Colon (tissue), 2 donors: ENCODE measurements around the gene TNFRSF4.
"Not testable (repeated sequence)": the region's sequence is repeated elsewhere in the genome, so short reads cannot be mapped to it uniquely, and the experiment has no call there.

Experiments used
- FAIRE-seq: peaks from 2 replicates; lab custom pipeline; 2012; peaks lifted over from hg19 to GRCh38; lab: Jason Lieb, UNC
- donor health status: control.
- donor health status: control.

TNFRSF4 gene

DNA sequence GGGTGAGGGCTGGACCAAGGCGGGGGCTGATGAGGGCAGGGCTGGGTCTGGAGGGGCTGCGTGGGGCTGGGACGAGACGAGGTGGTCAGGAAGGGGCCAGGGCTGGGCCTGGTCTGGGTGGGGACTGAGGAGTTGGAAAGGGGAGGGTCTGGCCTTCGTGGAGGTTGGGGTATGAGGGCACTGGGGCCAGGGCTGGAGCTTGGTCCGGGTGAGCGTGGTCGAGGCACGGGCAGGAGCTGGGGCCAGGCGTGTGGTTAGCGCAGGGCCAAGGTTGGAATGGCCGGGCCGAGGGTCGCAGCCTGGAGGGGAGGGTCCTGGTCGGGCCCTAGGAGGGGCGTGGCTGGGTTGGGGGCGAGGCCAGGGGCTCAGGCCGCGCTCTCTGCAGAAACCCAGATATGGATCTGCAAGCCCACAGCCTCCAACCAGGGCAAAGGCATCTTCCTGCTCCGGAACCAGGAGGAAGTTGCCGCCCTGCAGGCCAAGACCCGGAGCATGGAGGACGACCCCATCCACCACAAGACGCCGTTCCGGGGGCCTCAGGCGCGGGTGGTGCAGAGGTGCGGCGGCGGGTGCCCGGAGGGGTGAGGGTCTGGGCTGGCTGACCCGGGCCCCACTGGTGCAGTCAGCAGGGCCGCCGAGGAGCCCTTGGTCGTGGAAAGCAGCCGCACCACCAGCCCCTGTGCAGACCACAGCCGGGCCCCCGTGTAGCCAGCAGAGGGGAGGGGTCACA, 31.3 kb downstream of the TNFRSF4 start:
- no peak for FAIRE-seq

DNA sequence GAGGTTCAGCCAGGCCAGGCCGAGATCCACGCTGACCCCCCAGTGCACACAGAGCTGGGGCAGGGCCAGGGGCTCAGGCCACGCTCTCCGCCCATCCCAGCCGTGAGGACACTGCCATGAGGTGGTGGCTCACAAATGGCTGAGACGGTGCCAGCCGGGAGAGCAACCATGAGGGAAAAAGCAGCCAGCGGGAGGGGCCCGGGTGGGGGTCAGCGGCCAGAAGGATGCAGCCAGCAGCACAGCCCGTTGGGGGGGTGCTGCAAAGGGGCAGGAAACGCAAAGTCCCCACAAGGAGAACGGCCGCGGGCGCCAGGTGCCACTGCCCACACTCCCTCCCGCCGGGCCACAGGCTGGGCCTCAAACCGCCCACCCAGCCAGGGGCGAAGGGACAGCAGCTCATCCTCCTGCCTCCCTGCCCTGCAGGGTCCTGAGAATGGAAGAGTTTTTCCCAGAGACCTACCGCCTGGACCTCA, 32.0 kb downstream of the TNFRSF4 start:
- FAIRE-seq: no peak

DNA sequence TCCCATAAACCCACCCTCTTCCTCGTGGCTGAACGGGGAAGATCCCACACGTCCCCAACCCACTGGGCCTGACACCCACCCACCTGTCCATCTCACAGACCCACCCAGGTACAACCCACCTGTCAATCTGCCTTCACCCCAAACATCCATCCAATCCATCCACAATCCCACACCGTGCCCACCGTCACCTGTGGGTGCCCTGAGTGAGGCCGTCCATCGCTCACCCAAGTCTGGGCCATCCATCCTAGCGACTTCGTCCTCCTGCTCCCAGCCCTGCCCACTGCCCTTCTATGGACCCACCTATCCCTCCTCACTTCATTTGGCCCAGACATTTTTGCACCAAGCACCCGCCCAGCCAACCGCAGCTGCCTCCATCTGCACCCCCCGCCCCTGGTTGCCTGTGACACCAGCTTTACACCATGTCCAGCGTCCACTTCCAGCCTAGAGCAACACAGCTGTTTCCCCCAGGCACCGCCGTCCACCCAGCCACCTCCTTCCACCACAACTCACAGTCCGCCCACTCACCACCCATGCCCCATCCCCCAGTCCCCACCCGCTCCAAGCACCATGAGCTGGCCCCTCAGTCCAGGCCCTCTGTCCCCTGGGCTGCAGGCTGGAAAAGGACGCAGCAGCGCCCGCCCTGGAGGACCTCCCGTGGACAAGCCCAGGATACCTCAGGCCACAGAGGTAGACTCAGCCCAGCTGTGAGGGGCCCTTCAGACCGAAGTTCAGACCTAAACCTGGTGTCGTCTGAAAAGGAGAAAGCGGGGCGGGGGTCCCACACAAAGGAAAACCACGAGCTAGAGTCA, 32.6 kb downstream of the TNFRSF4 start:
- FAIRE-seq: no peak

DNA sequence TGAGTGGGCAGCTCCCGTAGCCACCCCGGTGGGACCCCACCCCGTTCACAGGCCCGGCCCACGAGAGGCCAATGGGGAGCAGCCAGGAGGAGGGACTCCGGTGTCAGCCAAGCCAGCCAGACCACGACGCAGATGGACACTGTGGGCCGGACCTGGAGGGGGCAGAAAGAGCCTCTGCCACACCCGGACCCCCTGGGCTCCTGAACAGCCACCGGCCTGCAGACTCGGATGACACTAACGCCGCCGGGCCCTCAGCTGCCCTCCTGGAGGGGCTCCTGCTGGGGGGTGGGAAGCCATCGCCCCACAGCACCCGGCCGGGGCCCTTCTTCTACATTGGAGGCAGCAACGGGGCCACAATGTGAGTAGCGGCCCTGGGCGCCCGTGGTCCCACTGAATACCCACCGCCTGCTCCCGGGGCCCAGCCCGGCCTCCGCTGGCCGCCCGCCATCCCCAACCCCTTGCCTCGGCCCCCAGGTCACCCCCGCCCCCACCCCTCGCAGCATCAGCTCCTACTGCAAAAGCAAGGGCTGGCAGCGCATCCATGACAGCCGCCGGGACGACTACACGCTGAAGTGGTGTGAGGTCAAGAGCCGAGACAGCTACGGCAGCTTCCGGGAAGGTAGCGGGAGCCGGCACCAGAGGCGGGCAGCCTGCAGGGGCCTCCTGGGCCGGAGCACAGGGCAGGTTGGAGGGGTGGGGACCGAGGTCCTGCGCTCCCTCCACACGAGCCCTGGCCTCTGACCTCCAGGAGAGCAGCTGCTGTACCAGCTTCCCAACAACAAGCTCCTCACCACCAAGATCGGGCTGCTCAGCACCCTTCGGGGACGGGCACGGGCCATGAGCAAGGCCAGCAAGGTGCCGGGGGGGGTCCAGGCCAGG, 33.7 kb downstream of the TNFRSF4 start:
- FAIRE-seq: no peak

DNA sequence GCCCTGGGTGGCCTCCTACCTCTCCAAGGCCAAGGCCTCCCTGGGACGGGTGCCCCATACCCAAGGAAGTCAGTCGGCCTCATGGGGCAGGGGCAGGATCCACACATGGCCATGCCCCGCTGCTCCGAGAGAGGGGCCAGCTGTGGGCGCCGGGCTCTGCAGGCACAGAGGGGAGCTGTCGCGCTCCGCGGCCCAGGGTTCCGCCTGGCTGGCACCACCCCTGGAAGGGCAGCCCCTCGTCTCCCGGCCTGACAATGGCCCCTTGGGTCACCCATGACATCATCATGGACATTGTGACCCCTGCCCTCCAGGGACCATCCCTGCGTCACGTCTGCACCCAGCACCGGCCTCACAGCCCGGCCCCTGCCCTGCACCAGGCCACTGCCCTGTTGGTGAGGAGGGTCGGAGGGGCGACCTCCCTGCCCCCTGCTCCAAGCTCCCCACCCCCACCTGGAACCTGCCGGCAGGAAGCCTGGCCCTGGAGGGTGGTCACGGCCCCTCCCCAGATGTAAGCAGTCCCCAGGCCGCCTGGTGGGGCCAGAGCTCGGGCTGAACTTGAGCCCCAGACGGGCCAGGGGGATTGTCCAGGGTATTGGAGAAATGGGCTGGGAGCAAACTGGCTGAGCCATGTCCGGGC, 34.5 kb downstream of the TNFRSF4 start:
- FAIRE-seq: no peak

DNA sequence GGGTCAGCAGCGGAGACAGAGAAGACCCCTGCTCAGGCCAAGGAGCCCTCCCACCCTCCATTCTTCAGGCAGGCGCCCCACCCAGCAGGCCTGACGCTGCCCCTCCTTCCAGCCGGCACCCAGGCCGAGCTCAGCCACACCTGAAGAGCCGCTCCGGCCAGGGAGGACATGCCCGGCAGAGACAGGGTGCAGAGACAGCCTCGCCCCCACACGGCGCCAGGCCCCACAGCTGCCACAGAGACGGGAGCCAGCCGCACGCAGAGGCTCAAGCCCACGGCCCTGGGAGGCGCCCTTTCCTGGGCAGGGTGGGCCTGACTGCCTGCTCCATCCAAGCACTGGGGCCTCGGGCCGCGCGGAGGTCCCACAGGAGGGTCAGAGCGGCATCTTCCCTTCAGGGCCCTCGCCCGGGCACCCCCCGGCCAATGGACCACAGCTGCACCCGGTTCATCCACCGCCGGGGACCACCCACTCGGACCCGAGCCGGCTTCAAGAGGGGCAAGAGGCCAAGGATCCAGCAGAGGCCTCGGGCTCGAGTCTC, 35.1 kb downstream of the TNFRSF4 start:
- no peak for FAIRE-seq

DNA sequence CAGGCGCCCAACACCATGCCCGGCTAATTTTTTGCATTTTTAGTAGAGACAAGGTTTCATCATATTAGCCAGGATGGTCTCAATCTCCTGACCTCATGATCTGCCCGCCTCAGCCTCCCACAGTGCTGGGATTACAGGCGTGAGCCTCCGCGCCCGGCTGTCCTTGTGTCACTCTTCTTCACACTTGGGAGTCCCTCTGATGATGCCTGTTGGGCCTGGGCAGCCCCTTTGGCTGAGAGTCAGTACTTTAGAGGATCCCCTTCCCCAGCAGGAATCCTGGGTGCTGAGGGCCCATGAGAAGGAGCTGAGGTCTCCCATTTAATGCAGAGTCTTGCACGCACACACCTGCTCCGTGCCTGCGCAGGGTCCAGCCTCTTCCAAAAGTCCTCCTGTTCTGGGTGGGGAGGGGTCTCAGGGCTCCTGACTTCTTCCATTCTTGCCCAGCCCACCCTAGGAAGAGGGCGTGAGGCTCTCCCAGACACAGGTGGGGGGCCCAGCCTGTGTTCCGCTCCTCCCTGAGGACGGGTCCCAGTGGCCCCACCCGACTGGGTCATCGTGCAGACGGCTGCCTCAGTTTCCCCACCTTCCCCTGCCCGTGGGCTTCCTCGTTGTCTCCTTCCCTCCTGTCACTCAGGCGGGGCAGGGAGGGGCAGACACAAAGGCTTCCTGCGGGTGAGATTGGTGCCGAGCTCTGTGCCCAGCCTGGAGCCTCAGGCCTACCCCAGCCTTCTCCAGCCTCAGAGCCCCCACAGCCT, 36.3 kb downstream of the TNFRSF4 start:
- no peak for FAIRE-seq

DNA sequence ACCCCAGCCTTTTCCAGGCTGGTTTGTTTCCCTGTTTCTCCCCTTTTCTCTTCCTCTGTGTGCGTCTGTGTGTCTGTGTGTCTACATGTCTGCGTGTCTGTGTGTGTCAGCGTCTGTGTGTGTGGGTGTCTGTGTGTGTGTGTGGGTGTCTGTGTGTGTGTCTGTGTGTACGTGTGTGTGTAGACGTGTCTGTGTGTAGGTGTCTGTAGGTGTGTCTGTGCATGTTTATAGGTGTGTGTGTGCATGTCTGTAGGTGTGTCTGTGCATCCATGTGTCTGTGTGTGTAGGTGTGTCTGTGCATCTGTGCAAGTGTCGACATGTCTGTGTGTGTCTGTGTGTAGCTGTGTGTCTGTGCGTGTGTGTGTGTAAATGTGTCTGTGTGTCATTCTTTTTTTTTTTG, 37.0 kb downstream of the TNFRSF4 start:
- no peak for FAIRE-seq

DNA sequence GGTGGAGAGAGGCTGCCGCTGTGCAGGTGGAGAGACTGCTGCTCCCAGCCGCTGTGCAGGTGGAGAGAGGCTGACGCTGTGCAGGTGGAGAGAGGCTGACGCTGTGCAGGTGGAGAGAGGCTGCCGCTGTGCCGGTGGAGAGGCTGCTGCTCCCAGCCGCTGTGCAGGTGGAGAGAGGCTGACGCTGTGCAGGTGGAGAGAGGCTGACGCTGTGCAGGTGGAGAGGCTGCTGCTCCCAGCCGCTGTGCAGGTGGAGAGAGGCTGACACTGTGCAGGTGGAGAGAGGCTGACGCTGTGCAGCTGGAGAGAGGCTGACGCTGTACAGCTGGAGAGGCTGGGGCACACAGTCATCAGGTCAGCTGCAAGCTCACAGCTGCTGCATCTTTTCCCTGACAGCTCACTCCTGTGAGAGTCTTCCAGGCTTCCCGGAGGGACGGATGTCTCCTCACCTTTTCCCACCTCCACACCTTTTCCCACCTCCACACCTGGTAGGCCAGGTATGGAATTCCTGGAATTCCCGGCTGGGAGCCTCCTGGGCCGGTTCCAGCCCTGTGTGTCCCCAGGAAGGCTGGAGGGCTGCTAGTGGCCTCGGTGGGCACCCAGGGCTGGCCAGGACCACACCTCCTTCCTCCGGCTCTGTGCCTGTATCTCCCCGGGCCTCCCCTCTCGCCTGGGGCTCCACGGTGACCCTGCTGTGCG, 37.7 kb downstream of the TNFRSF4 start:
- FAIRE-seq: not testable (repeated sequence)

DNA sequence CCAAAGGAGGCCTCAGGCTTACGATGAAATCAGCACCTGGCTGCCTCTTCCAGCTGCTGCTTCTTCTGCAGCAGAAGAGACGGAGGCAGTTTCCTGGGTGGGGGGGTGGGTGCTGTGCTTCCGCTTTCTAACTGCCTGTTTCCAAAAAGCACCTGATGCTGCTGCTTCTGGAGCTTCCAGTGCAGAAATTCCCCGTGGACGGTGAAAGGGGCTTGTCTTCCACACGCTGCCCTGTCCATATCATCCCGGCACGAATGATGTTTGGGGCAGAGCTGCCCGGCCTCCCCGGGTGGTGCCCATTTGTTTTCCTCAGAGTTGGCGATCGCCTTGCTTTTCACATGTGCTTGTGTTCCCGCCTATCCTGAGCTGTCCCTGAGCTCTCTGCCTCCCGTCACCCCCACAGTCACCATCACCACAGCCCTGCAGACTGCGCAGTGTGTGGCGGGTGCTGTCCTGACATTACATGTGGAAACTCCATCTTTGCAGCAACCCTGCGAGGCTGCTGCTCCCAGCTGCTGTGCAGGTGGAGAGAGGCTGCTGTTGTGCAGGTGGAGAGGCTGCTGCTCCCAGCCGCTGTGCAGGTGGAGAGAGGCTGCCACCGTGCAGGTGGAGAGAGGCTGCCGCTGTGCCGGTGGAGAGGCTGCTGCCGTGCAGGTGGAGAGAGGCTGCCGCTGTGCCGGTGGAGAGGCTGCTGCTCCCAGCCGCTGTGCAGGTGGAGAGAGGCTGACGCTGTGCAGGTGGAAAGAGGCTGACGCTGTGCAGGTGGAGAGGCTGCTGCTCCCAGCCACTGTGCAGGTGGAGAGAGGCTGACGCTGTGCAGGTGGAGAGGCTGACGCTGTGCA, 38.5 kb downstream of the TNFRSF4 start:
- FAIRE-seq: no peak

DNA sequence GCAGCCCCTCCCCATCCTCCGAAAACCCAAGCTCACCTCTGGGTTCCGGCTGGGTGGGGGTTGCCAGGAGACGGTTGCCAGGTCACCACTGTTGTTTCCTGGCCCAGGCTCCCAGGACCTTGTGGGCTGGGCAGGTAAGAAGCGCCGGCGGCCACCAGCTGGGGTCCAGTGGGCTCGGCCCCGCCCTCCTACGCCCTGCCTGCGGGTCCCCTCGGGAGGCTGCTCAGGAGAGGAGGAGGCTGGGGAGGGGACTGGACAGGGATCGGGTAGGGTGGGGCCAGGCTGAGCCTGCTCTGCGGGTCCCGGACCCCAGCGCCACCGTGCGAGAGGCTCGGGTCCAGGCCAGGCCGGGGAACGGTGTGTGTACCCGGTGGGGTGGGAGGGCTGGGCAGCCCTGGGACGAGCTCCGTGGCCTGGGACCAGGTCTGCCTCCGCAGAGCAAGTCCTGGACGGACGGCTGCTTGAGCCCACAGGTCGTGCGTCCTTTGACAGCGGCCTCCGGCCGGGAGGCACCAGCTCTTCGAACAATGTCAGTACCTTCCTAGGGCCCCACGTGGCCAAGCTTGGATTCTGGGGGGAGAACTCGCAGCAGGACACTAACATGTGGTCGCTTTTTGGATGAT, 40.0 kb downstream of the TNFRSF4 start, which contains the start of gene TTLL10:
TTLL10 (plus strand) TSS at position 88 of the 623 bp plus-strand sequence. CDS start 5,336 bp downstream, outside the sequence.
- no peak for FAIRE-seq

DNA sequence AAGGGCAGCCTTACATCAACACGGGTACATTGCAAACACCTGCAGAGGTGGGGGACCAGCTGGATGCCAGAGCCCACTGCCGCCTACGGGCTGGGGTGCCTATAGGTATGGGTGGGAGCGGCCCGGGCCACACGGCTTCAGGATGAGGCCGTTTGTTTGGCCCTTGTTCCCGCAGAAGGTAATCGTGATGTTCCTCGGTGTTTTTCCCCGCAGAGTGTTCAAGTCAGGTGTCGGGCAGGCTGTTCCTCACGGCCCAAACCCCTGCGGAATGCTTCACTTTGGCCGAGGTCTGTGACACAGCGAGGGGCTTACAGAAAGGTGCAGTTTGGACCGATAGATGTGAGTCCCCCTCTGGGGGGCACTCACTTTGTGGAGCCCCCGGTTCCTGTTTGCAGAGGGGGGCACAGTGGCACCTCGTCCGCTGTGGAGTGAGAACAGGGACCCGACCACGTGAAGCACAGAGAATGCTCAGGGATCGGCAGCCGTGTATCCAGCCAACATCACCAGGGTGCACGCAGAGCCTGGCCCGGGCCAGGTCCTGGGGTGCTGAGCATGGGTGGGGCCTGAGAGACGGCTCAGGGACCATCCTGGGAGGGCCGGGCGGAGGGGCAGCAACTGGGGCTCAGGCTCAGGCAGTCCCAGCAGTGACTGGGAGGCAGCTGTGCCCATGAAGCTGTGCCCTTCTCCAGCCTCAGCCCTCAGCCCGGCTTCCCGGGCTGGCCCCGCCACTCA, 40.7 kb downstream of the TNFRSF4 start:
- FAIRE-seq: no peak

DNA sequence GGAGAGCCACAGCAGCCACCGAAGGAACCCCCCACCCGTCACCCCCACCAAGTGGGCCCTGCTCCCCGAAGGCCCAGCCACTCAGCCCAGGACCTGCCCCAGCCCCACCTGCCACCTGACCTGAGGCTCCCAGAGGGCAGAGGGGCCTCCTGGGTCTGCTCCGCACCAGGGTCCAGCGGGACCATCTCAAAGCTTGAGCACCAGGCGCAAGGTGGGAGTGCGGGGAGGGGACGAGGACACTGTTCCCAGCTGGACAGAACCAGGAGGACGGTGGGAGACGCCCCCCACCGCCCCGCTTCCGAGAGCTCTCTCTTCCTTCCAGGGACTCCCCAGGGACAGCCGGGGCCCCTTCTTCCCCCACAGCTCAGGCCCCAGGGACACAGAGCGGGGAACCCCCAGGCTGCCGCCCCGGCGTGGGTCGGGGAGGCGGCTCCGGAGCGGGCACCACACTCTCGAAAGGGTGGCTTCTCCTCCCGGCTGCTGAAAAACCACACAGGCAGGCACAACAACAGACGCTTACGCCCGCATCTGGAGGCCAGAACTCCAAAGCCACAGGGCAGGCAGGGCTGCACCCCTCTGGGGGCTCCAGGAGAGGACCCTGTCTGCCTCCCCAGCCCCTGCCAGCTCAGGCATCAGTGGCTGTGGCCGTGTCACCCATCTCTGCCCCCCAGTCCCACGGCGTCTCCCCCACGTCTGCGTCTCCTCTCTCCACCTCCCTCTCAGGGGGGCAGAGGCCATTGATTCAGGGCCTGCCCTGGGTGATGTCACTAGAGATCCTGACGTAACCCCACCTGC, 42.2 kb downstream of the TNFRSF4 start:
- no peak for FAIRE-seq

DNA sequence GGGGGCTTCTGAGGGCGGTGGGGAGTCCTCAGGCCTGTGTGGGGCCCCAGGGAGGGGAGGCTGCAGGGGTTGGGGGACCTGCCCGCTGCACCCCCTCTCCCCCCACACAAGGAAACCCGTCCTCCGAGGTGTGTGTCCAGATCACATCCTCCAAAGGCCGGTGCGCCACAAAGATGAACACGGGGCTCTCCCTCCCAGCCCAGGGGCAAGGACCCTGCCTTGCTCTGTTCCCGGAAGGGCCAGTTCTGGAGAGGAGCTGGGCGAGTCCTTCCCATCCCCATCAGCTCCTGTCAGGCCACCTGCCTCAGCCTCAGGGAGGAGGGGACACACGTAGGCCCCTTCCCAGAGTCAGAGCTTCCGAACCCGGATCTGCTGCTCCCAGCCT, 42.8 kb downstream of the TNFRSF4 start:
- no peak for FAIRE-seq

DNA sequence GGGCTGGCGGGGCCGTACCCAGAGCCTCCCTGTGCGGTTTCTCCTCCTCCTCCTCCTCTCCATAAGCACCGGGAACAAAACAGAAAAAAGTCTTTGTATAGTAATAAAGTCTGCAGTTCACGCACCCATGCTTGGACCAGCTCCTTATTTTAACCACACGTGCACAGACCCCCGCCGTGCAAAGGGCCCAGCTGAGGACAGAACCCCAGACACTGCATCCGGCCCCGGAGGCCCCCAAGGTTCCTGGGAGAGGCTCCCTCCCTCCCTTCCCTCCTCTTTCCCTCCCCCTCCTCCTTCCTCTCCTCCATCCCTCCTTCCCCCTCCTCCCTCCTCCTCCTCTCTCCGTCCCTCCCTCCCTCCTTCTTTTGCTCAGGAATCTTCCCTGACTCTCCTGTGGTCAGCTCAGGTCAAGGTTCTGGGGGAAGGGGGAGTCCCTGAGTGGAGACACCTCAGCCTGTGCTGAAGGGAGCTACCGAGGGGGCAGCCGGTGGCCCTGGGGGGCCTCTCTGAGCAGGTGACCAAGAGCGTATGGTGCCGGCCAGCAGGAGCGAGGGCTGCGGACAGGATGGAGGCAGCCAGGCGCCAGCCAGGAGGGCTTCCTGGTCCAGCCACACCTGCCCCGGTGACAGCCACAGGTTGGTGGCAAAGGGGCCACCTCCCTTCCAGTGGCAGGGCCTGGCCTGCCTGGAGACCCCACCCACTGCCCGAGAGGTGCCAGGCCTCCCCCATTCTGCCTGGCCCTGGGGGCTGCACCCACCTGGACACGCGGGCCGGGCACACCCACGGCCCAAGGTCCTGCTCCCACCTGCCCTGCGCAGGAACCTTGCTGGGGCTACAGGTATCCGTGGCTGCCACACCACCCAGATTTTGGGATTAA, 43.5 kb downstream of the TNFRSF4 start:
- FAIRE-seq: no peak
